Right lobe of liver (tissue), 4 donors: ENCODE results near the gene PGBD5.

ENCODE experiments used
- CTCF ChIP-seq, 4 donors: fragments of 200-600 bp in 3 of 4; fragments of 450-650 bp in 1 of 4; IDR thresholded peaks; one replicate each; pipeline versions ENCODE4 v1.5.1 to v1.8.0; 2016 to 2022; ENCODE audit warnings: antibody characterized with exemption in 4 of 4, mild to moderate bottlenecking in 2 of 4
- POLR2A ChIP-seq: fragments of 450-650 bp; IDR thresholded peaks from one replicate; pipeline ENCODE4 v1.6.1; 2017; ENCODE audit warnings: antibody characterized with exemption, mild to moderate bottlenecking
- donor health status: DM: no; HTN: no; CAD: no.
- donor health status: DM: no; HTN: no; CAD: no.
- donor health status: DM: no; HTN: yes; CAD: no.

GRCh38 chr1:230453377-230453776, 27.2 kb upstream of the PGBD5 start:
- TF ChIP-seq POLR2A (no peak), CTCF (IDR thresholded peaks at IDR 0.05) (no peak)
